Middle frontal gyrus (tissue), 1 donor: ENCODE data around the gene MAEA.
"Not testable (repeated sequence)": the region's sequence is repeated elsewhere in the genome, so short reads cannot be mapped to it uniquely, and the experiment has no call there.

Experiments
- DNase-seq: peaks from one replicate; pipeline ENCODE4 v3.0.0-alpha.2; 2015; ENCODE audit warnings: low spot score; ENCODE audit errors: extremely low spot score

Gene MAEA

GRCh38 chr4:1365271-1366178 lies 75.8 kb downstream of the MAEA start:
- no peak for DNase-seq

GRCh38 chr4:1366371-1367229 lies 76.9 kb downstream of the MAEA start:
- no peak for DNase-seq

GRCh38 chr4:1367230-1367935 lies 77.7 kb downstream of the MAEA start:
- DNase-seq = no peak

- DNase-seq = no peak
These were observed 78.2 kb downstream of the MAEA start for GRCh38 chr4:1367936-1368289.

GRCh38 chr4:1368421-1369090 lies 78.9 kb downstream of the MAEA start:
- DNase-seq = no peak

- DNase-seq = no peak
These were observed 79.4 kb downstream of the MAEA start for GRCh38 chr4:1369091-1369450.

GRCh38 chr4:1369479-1370079 lies 79.9 kb downstream of the MAEA start:
- DNase-seq = no peak

GRCh38 chr4:1370321-1371124 lies 80.8 kb downstream of the MAEA start:
- no peak for DNase-seq

GRCh38 chr4:1371176-1372165 lies 81.8 kb downstream of the MAEA start:
- DNase-seq = no peak

GRCh38 chr4:1372576-1372975 lies 82.9 kb downstream of the MAEA start:
- DNase-seq = not testable (repeated sequence)

- no peak for DNase-seq
These were observed 84.4 kb downstream of the MAEA start for GRCh38 chr4:1373892-1374705.

GRCh38 chr4:1374706-1375045 lies 85.0 kb downstream of the MAEA start:
- DNase-seq = no peak

GRCh38 chr4:1375051-1375721 lies 85.5 kb downstream of the MAEA start:
- no peak for DNase-seq

GRCh38 chr4:1375761-1376322 lies 86.2 kb downstream of the MAEA start:
- no peak for DNase-seq

- DNase-seq = no peak
These were observed 86.7 kb downstream of the MAEA start for GRCh38 chr4:1376391-1376840.

- no peak for DNase-seq
These were observed 87.3 kb downstream of the MAEA start for GRCh38 chr4:1376841-1377605.
